Psoas muscle (tissue), 8 donors: ENCODE results near the gene KLHL30. TPM values are rescaled to one million over a fixed set of nuclear protein-coding genes. Genes with fewer than 3 reads are reported as not detected.

Experiments used
- ATAC-seq, 4 donors: fragments of 200-7000 bp; cut with Tn5 transposase; one replicate each; pipeline ENCODE4 v1.9.1; 2020; ENCODE audit warnings: moderate library complexity in 3 of 4, mild to moderate bottlenecking in 2 of 4
- DNase-seq, 2 donors: peaks; one replicate each; pipeline ENCODE4 v3.0.0-alpha.2; 2020
- H3K27ac ChIP-seq: fragments of 200-600 bp; one replicate; pipeline ENCODE4 v1.8.0; 2022
- H3K27me3 ChIP-seq, 3 donors: fragments of 200-600 bp in 1 of 3; one replicate each; pipeline versions ENCODE4 v1.6.1 to v1.8.0; 2013 to 2022; ENCODE audit warnings: low read length in 2 of 3, mild to moderate bottlenecking in 2 of 3, moderate library complexity in 1 of 3; ENCODE audit not compliant: insufficient read depth in 3 of 3
- H3K36me3 ChIP-seq, 2 donors: fragments of 200-600 bp in 1 of 2; one replicate each; pipeline versions ENCODE4 v1.6.1 to v1.8.0; 2013 to 2022; ENCODE audit warnings: low read depth in 1 of 2, mild to moderate bottlenecking in 1 of 2, moderate library complexity in 1 of 2; ENCODE audit not compliant: insufficient read depth in 1 of 2
- H3K4me1 ChIP-seq: fragments of 200-600 bp; one replicate; pipeline ENCODE4 v1.8.0; 2022
- H3K4me3 ChIP-seq: fragments of 200-600 bp; one replicate; pipeline ENCODE4 v1.8.0; 2022; ENCODE audit warnings: mild to moderate bottlenecking
- H3K9me3 ChIP-seq: fragments of 200-600 bp; one replicate; pipeline ENCODE4 v1.8.0; 2022
- whole genome bisulfite sequencing, 3 donors: extraction: QIAGEN DNeasy Blood & Tissue Kit; methylation state at CpG; one replicate each; pipeline versions ENCODE4 v1.1.6 to v1.1.7; 2013; 5-methylcytosine and 5-hydroxymethylcytosine counted together
- intact Hi-C, 2 donors: fragments of 100-400 bp; cut with DNase I; formaldehyde crosslinking; loops; one replicate each; pipeline versions ENCODE4 v1.11.0 to v1.14.2; 2022
- polyA plus RNA-seq, 3 donors: library from polyadenylated mRNA; stranded (reverse); fragments of 200-250 nt; gene quantifications; one replicate each; pipeline ENCODE4 v1.2.3, GENCODE V29; 2013
- total RNA-seq, 4 donors: library from RNA; stranded (reverse); fragmentation: NEBNext Ultra II Directional in 2 of 4; extraction: Animal tissue kit (Norgen Biotek cat#: 25700) in 2 of 4; gene quantifications; one replicate each; pipeline versions ENCODE4 v1.2.1 to v1.2.4, GENCODE V29; 2021 to 2023
- TF ChIP-seq, protein P1 (sequence below): fragments of 200-600 bp; IDR thresholded peaks from one replicate; pipeline ENCODE4 v1.8.0; 2022; ENCODE audit warnings: antibody characterized with exemption
- donor health status: healthy with polysubstance abuse.
- donor health status: DM: no; HTN: no; CAD: no; lungs with moderate emphysema.
- donor health status: Bipolar disorder and iron deficiency.
- donor health status: healthy.
- donor health status: DM: yes; HTN: yes; CAD: no.
- donor health status: DM: no; HTN: no; CAD: no.
- donor health status: DM: no; HTN: no; CAD: no.
- donor health status: DM: yes; HTN: yes; CAD: no.

KLHL30 gene
- total and polyA plus RNA-seq, 7 donors = 67.7 to 175 (median 121) TPM

GRCh38 chr2:238122287-238123217 lies 15.9 kb upstream of the KLHL30 start:
- Histone ChIP-seq H3K4me3 (no peak overlapping the region), H3K27ac (no peak overlapping the region), H3K27me3 (no peaks in the 10 kb centered on the region), H3K9me3 (no peaks in the 10 kb centered on the region), H3K36me3 (no peaks in the 10 kb centered on the region), H3K4me1 (no peaks in the 10 kb centered on the region)
- intact Hi-C loops = no loop called here
- no peak for ATAC-seq
- peak; percentile 8 to 48 for DNase-seq
- TF ChIP-seq, protein P1, sequence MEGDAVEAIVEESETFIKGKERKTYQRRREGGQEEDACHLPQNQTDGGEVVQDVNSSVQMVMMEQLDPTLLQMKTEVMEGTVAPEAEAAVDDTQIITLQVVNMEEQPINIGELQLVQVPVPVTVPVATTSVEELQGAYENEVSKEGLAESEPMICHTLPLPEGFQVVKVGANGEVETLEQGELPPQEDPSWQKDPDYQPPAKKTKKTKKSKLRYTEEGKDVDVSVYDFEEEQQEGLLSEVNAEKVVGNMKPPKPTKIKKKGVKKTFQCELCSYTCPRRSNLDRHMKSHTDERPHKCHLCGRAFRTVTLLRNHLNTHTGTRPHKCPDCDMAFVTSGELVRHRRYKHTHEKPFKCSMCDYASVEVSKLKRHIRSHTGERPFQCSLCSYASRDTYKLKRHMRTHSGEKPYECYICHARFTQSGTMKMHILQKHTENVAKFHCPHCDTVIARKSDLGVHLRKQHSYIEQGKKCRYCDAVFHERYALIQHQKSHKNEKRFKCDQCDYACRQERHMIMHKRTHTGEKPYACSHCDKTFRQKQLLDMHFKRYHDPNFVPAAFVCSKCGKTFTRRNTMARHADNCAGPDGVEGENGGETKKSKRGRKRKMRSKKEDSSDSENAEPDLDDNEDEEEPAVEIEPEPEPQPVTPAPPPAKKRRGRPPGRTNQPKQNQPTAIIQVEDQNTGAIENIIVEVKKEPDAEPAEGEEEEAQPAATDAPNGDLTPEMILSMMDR = no peak
- WGBS, 3 donors = 84 to 88% (median 85%) methylated on average over 29 of the region's 29 CpGs

DNA sequence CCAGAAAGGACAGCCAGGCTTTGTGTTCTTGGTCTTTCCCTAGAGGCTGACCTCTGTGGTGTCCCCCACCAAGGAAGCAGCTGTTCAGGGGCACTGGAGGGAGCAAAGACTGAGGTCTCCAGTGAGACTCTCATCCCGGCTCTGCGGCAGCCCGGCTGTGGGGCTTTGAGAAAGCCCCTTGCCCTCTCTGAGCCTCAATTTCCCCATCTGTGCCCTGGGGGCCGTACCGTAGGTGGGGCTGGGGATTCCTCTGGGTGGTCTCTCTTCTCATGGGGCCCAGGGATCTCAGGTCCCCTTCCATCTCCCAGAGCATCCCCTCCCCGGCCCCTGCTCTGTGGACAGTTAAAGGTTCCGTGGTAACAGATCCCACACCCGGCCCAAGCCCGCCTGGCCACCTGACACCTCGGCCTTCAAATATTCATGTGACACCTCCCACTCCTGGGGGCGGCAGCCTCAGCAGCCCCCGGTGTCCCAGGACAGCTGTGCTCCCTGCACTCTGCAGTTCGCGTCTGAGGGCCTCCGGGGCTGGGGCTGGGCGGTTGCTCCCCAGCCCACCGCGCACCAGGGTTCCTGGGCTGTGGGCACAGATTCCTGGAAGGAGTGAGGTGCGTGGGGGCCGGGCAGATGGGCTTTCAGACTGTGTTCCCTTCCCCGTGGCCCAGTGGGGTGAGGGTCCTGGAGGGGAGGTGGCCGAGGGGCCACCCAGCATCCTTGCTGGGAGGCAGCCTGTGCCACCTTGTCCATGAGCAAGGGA lies 15.1 kb upstream of the KLHL30 start:
- DNase-seq (peak in 1 of 2 donors; percentile 41), ATAC-seq (no peak)
- H3K4me3 ChIP-seq = no peak overlapping the region
- intact Hi-C loops = no loop called here
- no peaks in the 10 kb centered on the region for H3K36me3 ChIP-seq
- H3K4me1 ChIP-seq = no peaks in the 10 kb centered on the region
- TF ChIP-seq, protein P1 = no peak
- H3K27ac ChIP-seq = no peak overlapping the region
- no peaks in the 10 kb centered on the region for H3K27me3 ChIP-seq
- WGBS, 3 donors = 82 to 85% (median 82%) methylated on average over 22 of the region's 22 CpGs
- H3K9me3 ChIP-seq = no peaks in the 10 kb centered on the region

GRCh38 chr2:238123991-238124470 lies 14.4 kb upstream of the KLHL30 start:
- H3K9me3 ChIP-seq = no peaks in the 10 kb centered on the region
- 71 to 73% (median 72%) methylated on average over 14 of the region's 14 CpGs for WGBS, 3 donors
- no peak overlapping the region for H3K27ac ChIP-seq
- no peak overlapping the region for H3K4me3 ChIP-seq
- H3K36me3 ChIP-seq = no peaks in the 10 kb centered on the region
- intact Hi-C loops = no loop called here
- H3K4me1 ChIP-seq = no peaks in the 10 kb centered on the region
- TF ChIP-seq, protein P1 = no peak
- H3K27me3 ChIP-seq = no peaks in the 10 kb centered on the region
- ATAC-seq (no peak), DNase-seq (peak; percentile 9 to 29)

- Histone ChIP-seq H3K4me3 (no peak overlapping the region), H3K36me3 (no peaks in the 10 kb centered on the region), H3K9me3 (no peaks in the 10 kb centered on the region), H3K27ac (no peak overlapping the region), H3K4me1 (no peaks in the 10 kb centered on the region), H3K27me3 (no peaks in the 10 kb centered on the region)
- ATAC-seq (no peak), DNase-seq (peak in 1 of 2 donors; percentile 6)
- TF ChIP-seq, protein P1 = no peak
- WGBS, 3 donors = 89 to 97% (median 92%) methylated on average over 19 of the region's 19 CpGs
- intact Hi-C loops = no loop called here
Observed at GRCh38 chr2:238124488-238125126, 13.9 kb upstream of the KLHL30 start.
